GM23248 (cell line): ENCODE measurements around the gene MAN1C1.

Source experiments
- EZH2 ChIP-seq: fragments of 200-600 bp; sonication (generic); IDR thresholded peaks from 2 replicates; pipeline ENCODE4 v1.6.1; 2018; ENCODE audit warnings: antibody characterized with exemption, mild to moderate bottlenecking; ENCODE audit not compliant: insufficient read depth, poor library complexity, severe bottlenecking
- EZH2phosphoT487 ChIP-seq: fragments of 200-600 bp; sonication (generic); IDR thresholded peaks from 2 replicates; pipeline ENCODE4 v1.6.1; 2018; ENCODE audit warnings: antibody characterized with exemption, moderate library complexity, mild to moderate bottlenecking, low read depth; ENCODE audit not compliant: insufficient read depth

- no peak for TF ChIP-seq EZH2phosphoT487
- no peak for TF ChIP-seq EZH2
Observed at GRCh38 chr1:25738499-25738898, 121.9 kb downstream of the MAN1C1 start.
